AG04449 (cell line): Measurements from ENCODE around the gene BRS3.
A peak's percentile ranks its signal among the peaks of the same experiment; 100 is the strongest.

Source experiments
- CTCF ChIA-PET: fragments of 350-600 bp; formaldehyde crosslinking; extraction: SDS; loops from one replicate; lab custom pipeline; 2021; ENCODE audit warnings: antibody characterized with exemption; lab: Yijun Ruan, JAX
- POLR2A ChIA-PET: fragments of 400-600, 350-600 bp; formaldehyde crosslinking; extraction: SDS; loops from one replicate; lab custom pipeline; 2020; ENCODE audit warnings: antibody characterized with exemption, inconsistent platforms; lab: Yijun Ruan, JAX
- DNase-seq: peaks from one replicate; pipeline ENCODE4 v3.0.0-alpha.2; 2010; ENCODE audit warnings: low read depth, low spot score
- H3K4me3 ChIP-seq: 2 replicates; pipeline ENCODE4 v1.5.1; 2011; ENCODE audit warnings: low read depth, mild to moderate bottlenecking, control low read depth, low read length
- TF ChIP-seq, protein P1 (sequence below): IDR thresholded peaks from one replicate; pipeline ENCODE4 v1.5.1; 2011; ENCODE audit warnings: mild to moderate bottlenecking, moderate library complexity, low read length, control low read depth, inconsistent platforms; ENCODE audit not compliant: insufficient read depth; ENCODE audit errors: missing control alignments

The BRS3 gene

DNA sequence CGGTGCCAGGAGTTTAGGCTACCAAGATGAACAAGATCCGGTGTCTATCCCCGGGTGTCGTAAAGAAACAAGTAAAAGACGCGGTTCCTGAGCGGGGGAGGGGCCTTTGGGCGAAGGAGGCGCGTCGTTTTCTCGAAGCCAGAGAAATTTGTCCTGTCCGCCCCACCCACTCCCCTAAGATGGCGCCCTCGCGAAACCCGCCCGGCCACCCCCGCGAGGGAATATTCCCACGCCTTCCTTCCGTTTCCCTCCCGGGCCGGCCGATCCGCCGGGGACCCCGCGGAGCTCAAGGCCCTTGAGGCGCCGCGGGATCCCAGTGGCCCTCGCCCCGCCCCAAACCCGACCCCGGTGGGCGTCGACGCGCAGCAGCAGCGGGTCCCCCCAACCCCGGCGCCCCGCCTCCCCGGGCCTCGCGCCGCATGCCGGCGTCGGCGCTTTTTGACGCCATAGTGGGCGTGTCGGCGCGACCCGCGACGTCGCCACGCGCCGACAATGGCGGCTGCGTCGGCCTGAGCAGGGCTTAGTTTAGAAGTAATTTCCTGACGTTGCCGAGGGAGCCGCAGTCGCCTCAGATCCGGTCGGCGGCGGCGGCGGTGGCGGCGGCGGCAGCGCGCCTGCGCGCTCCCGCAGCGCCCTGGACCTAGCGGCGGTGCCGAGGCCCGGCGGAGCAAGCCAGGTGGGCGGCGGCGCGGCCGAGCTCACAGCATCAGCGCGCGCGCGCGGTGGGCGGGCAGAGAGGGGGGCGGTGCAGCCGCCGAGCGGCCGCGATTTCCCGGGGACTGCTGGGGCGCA is 9.2 kb downstream of the BRS3 start:
- TF ChIP-seq, protein P1, sequence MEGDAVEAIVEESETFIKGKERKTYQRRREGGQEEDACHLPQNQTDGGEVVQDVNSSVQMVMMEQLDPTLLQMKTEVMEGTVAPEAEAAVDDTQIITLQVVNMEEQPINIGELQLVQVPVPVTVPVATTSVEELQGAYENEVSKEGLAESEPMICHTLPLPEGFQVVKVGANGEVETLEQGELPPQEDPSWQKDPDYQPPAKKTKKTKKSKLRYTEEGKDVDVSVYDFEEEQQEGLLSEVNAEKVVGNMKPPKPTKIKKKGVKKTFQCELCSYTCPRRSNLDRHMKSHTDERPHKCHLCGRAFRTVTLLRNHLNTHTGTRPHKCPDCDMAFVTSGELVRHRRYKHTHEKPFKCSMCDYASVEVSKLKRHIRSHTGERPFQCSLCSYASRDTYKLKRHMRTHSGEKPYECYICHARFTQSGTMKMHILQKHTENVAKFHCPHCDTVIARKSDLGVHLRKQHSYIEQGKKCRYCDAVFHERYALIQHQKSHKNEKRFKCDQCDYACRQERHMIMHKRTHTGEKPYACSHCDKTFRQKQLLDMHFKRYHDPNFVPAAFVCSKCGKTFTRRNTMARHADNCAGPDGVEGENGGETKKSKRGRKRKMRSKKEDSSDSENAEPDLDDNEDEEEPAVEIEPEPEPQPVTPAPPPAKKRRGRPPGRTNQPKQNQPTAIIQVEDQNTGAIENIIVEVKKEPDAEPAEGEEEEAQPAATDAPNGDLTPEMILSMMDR, result no peak
- ChIA-PET POLR2A (no interaction called here), CTCF (no interaction called here)

DNA sequence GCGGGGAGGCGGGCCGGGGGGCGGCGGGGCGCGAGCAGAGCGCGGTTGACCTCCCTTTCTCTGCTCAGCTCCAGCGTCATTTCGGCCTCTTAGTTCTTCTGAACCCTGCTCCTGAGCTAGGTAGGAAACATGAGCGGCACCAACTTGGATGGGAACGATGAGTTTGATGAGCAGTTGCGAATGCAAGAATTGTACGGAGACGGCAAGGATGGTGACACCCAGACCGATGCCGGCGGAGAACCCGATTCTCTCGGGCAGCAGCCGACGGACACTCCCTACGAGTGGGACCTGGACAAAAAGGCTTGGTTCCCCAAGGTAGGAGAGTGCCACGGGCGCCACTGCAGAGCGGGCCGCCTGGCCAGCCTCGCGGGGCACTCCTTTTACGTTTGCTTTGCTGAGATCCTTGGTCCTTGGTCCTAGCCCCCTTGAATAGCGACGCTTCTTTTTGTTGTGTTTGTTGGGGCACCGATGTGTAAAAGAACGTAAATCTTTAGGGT is 9.9 kb downstream of the BRS3 start, which contains the start of gene HTATSF1:
TSS of gene HTATSF1 (plus strand) at position 37 of the 497 bp plus-strand sequence. CDS start at position 130, 93 bp downstream.
- peak within 1 kb of the TSS; percentile 74 for H3K4me3 ChIP-seq
- no peak for DNase-seq
- ChIA-PET CTCF (interaction anchor here (1.0 to 1.1 kb wide), 2 partner anchors 229 to 470 kb away, joined by 3 read pairs; no protein-coding TSS in a partner anchor), POLR2A (no interaction called here)
- TF ChIP-seq, protein P1, result no peak

More for the DNA sequence above, 9.2 kb downstream of the BRS3 start:
- peak; percentile 12 for DNase-seq
- peak overlapping the region; percentile 74 for H3K4me3 ChIP-seq

DNA sequence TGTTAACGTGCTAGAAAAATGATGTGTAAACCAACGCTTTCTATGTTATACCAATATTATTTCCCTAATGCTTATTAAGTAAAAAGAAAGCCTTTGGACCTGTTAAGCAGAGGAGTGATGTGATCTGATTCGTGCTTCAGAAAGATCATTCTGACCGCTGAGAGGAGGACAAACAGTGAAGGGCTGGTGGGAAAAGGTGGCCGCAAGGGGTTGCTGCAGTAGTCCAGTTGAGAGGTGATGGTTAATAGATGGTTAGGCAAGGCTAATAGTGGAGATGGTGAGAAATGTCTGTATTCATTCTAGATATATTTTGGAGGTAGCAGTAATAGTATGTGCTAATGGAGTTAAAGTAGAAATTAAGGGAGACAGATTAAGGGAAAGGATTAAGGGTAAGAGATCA is 31.3 kb downstream of the BRS3 start:
- ChIA-PET POLR2A (no interaction called here), CTCF (no interaction called here)
- no peak overlapping the region for H3K4me3 ChIP-seq
- no peak for DNase-seq
- TF ChIP-seq, protein P1, result no peak

DNA sequence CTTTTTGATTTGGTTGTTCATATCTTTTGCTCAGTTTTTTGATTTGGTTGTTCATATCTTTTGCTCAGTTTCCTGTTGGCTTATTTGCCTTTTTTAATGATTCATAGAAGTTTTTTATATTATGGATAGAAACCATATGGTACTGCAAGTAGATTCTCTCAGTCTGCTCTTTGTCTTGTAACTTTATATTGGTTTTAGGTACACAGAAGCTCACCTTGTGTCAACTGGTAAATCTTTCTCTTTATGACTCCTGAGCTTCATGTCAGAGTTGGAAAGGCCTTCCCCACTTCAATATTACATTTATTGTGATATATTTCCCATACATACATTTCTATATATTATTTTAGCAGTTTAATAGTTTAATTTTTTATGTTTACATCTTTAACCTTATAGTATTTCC is 36.0 kb downstream of the BRS3 start:
- no peak for DNase-seq
- TF ChIP-seq, protein P1, result no peak
- H3K4me3 ChIP-seq, result no peak overlapping the region
- POLR2A ChIA-PET, result no interaction called here
- CTCF ChIA-PET, result interaction anchor here (0.9 to 2.2 kb wide), 2 partner anchors 55 to 185 kb away, joined by 3 to 4 read pairs; no protein-coding TSS in a partner anchor

DNA sequence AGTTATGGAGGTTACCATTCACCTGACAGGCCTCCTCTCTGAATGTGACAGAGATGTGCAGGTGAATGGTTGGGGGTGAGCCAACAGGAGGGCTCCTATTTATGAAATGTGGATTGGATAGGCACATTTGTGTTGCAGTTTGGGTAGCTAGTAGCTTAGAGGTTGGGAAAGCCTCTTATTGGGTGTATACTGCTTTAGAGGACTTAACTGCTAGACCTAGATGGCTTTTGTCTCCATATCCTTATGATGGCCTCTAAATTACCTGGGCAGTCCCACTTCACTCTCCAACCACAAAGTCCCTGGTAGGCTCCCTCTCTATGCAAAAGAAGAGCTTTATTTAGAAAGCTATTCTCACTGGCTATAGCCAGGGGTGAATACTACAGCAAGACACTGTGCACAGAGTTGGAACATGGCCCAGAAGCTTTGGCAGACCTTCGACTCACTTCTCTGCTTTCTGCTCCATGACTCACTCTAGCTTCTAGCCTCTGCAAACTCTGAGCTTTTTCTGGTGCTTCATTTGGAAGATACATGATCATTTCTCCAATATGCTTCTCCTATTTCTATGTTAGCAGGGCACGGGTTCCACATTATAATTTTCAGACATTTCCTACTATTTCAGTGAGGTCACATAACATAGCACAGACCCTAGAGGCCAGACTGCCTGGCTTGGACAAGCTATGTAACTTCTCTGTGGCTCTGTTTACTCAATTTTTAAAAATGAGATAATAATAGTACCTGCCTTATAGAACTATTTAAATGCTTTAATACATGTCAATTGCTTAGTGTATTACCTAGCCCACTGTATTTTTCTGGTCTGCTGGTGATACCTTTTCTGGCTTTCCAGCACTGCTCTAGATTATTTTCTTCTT is 38.2 kb downstream of the BRS3 start:
- peak; percentile 61 for DNase-seq
- ChIA-PET POLR2A (no interaction called here), CTCF (no interaction called here)
- H3K4me3 ChIP-seq, result no peak overlapping the region
- TF ChIP-seq, protein P1, result no peak
